Measurements from ENCODE around the gene RTKN. TPM values are rescaled to one million over a fixed set of nuclear protein-coding genes. Genes with fewer than 3 reads are reported as not detected.

RTKN gene
- total RNA-seq, 1 experiment from 2014 or later, result 83.1 TPM

DNA sequence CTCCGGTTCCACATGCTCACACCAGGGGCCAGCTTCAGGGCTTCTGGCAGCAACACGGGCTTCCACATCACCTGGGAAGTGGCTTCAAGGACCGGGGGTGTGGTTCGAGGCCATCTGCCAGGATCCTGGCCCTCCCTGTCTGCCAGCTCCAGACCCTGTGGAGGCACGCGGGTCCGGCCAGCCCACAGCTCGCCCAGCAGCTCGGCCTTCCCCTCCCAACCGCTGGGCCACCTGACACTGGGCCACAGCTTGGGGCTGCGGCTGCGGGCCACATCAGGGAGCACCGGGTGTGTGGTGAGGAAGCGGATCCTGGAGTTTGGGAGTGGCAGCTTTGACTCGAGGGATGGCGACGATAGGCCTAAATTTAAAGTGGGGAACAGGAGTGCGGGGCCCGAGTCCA is 27.3 kb downstream of the RTKN start:
- ChIA-PET CTCF (no interaction called here), POLR2A (interaction anchor here (0.6 kb wide), 1 partner anchor 582 kb away, joined by 6 read pairs; no protein-coding TSS in a partner anchor)
- Histone ChIP-seq H3K9me3 (ENCODE audit: control insufficient read depth, insufficient read depth, low read depth, low read length) (no peaks in the 10 kb centered on the region), H3K4me3 (ENCODE audit: low read depth in 2 of 2, low read length in 2 of 2) (no peak overlapping the region), H3K36me3 (ENCODE audit: control insufficient read depth, insufficient read depth, low read length) (no peaks in the 10 kb centered on the region), H3K27ac (ENCODE audit: low read length) (no peak overlapping the region), H3K4me1 (ENCODE audit: control insufficient read depth, insufficient read depth, low read length) (no peaks in the 10 kb centered on the region), H3K27me3 (ENCODE audit: control insufficient read depth, insufficient read depth, low read length) (no peaks in the 10 kb centered on the region)
- TF ChIP-seq TCF7L2 (IDR thresholded peaks at IDR 0.05; ENCODE audit: low read depth, low read length), result no peak
- TF ChIP-seq SIN3A (IDR thresholded peaks at IDR 0.05; ENCODE audit: borderline replicate concordance, insufficient read depth, low read depth, low read length), result no peak
- no peak for TF ChIP-seq POLR2AphosphoS5 (IDR thresholded peaks at IDR 0.05; ENCODE audit: low read depth, low read length)
- TF ChIP-seq, protein P1, sequence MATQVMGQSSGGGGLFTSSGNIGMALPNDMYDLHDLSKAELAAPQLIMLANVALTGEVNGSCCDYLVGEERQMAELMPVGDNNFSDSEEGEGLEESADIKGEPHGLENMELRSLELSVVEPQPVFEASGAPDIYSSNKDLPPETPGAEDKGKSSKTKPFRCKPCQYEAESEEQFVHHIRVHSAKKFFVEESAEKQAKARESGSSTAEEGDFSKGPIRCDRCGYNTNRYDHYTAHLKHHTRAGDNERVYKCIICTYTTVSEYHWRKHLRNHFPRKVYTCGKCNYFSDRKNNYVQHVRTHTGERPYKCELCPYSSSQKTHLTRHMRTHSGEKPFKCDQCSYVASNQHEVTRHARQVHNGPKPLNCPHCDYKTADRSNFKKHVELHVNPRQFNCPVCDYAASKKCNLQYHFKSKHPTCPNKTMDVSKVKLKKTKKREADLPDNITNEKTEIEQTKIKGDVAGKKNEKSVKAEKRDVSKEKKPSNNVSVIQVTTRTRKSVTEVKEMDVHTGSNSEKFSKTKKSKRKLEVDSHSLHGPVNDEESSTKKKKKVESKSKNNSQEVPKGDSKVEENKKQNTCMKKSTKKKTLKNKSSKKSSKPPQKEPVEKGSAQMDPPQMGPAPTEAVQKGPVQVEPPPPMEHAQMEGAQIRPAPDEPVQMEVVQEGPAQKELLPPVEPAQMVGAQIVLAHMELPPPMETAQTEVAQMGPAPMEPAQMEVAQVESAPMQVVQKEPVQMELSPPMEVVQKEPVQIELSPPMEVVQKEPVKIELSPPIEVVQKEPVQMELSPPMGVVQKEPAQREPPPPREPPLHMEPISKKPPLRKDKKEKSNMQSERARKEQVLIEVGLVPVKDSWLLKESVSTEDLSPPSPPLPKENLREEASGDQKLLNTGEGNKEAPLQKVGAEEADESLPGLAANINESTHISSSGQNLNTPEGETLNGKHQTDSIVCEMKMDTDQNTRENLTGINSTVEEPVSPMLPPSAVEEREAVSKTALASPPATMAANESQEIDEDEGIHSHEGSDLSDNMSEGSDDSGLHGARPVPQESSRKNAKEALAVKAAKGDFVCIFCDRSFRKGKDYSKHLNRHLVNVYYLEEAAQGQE (IDR thresholded peaks at IDR 0.05; ENCODE audit: insufficient read depth in 1 of 2, low read depth in 2 of 2, low read length in 1 of 2), result no peak
- TF ChIP-seq, protein P2, sequence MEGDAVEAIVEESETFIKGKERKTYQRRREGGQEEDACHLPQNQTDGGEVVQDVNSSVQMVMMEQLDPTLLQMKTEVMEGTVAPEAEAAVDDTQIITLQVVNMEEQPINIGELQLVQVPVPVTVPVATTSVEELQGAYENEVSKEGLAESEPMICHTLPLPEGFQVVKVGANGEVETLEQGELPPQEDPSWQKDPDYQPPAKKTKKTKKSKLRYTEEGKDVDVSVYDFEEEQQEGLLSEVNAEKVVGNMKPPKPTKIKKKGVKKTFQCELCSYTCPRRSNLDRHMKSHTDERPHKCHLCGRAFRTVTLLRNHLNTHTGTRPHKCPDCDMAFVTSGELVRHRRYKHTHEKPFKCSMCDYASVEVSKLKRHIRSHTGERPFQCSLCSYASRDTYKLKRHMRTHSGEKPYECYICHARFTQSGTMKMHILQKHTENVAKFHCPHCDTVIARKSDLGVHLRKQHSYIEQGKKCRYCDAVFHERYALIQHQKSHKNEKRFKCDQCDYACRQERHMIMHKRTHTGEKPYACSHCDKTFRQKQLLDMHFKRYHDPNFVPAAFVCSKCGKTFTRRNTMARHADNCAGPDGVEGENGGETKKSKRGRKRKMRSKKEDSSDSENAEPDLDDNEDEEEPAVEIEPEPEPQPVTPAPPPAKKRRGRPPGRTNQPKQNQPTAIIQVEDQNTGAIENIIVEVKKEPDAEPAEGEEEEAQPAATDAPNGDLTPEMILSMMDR (IDR thresholded peaks at IDR 0.05), result no peak
- BruUV-seq (replicated peaks), result no TSS peak
- intact Hi-C loops (cut with micrococcal nuclease; ENCODE audit: unreplicated experiment) (no loop called here), in situ Hi-C loops (cut with HindIII; ENCODE audit: low pct_unique_long_range_greater_than_20kb, low sequenced_read_pairs) (no loop called here)
- DNase-seq (ENCODE audit: low read depth, low spot score) (no peak), ATAC-seq (no peak)

DNA sequence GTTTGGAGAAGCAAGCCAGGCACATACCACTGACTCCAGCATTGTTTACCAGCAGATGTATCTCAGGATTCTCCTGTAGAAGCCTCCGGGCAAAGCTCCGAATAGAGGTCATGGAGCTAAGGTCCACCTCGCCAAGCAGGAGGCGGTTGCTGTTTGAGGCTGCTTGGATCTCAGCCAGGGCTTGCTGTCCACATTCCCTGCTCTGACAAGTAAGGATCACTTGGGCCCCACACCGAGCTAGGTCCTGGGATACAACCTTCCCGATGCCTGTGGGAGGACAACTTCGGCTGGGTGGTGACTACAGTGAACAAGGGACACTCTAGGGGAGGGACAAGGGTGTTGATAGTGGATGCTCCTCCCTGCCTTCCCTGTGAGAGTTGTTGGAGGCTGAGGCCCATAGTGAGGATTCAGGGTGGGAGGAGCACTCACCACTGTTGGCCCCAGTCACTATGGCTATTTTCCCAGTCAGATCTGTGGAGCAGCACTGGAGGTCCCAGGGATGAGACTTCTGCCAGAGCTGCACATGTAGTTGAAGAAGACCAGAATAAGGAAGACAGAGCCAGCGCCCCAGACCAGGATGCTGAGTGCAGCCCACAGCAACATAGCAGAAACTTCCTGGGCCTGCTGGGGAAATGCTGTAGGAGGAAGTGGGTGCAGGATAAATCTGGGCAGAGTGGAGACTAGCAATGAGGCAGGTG is 28.6 kb downstream of the RTKN start:
- no peak overlapping the region for H3K27ac ChIP-seq (ENCODE audit: low read length)
- no peak for ATAC-seq
- in situ Hi-C loops (cut with HindIII; ENCODE audit: low pct_unique_long_range_greater_than_20kb, low sequenced_read_pairs) (no loop called here), intact Hi-C loops (cut with micrococcal nuclease; ENCODE audit: unreplicated experiment) (no loop called here)
- no peaks in the 10 kb centered on the region for H3K9me3 ChIP-seq (ENCODE audit: control insufficient read depth, insufficient read depth, low read depth, low read length)
- no peaks in the 10 kb centered on the region for H3K4me1 ChIP-seq (ENCODE audit: control insufficient read depth, insufficient read depth, low read length)
- TF ChIP-seq, protein P2 (IDR thresholded peaks at IDR 0.05), result no peak
- TF ChIP-seq POLR2AphosphoS5 (IDR thresholded peaks at IDR 0.05; ENCODE audit: low read depth, low read length), result no peak
- TF ChIP-seq, protein P1 (IDR thresholded peaks at IDR 0.05; ENCODE audit: insufficient read depth in 1 of 2, low read depth in 2 of 2, low read length in 1 of 2), result no peak
- TF ChIP-seq TCF7L2 (IDR thresholded peaks at IDR 0.05; ENCODE audit: low read depth, low read length), result no peak
- no peak for TF ChIP-seq SIN3A (IDR thresholded peaks at IDR 0.05; ENCODE audit: borderline replicate concordance, insufficient read depth, low read depth, low read length)
- no peaks in the 10 kb centered on the region for H3K27me3 ChIP-seq (ENCODE audit: control insufficient read depth, insufficient read depth, low read length)
- ChIA-PET POLR2A (no interaction called here), CTCF (no interaction called here)
- no peak for DNase-seq (ENCODE audit: low read depth, low spot score)
- no peaks in the 10 kb centered on the region for H3K36me3 ChIP-seq (ENCODE audit: control insufficient read depth, insufficient read depth, low read length)
- H3K4me3 ChIP-seq (ENCODE audit: low read depth in 2 of 2, low read length in 2 of 2), result no peak overlapping the region
- BruUV-seq (replicated peaks), result no TSS peak

Measured in Panc1 (cell line).